Neural progenitor cell (in vitro differentiated cells): ENCODE measurements around the gene GCN1. TPM values are rescaled to one million over a fixed set of nuclear protein-coding genes. Genes with fewer than 3 reads are reported as not detected.

Experiments
- DNase-seq: peaks from one replicate; pipeline ENCODE4 v3.0.0-alpha.2; 2016; ENCODE audit warnings: low spot score
- H2AFZ ChIP-seq: fragments of 200-600 bp; sonication (generic); replicated peaks from 2 replicates; pipeline ENCODE4 v1.6.1; 2016; ENCODE audit warnings: antibody characterized with exemption
- H3F3A ChIP-seq: fragments of 200-600 bp; sonication (generic); 2 replicates; pipeline ENCODE4 v1.6.1; 2016; ENCODE audit warnings: antibody characterized with exemption, low read depth
- H3K27ac ChIP-seq: fragments of 200-600 bp; sonication (generic); 2 replicates; pipeline ENCODE4 v1.5.1; 2016; ENCODE audit warnings: mild to moderate bottlenecking
- H3K27me3 ChIP-seq: fragments of 200-600 bp; sonication (generic); 2 replicates; pipeline ENCODE4 v1.6.1; 2016; ENCODE audit warnings: mild to moderate bottlenecking, moderate library complexity
- H3K36me3 ChIP-seq: fragments of 200-600 bp; sonication (generic); 2 replicates; pipeline ENCODE4 v1.5.1; 2016
- H3K4me1 ChIP-seq: fragments of 200-600 bp; sonication (generic); 2 replicates; pipeline ENCODE4 v1.6.1; 2016; ENCODE audit warnings: mixed run types
- H3K4me2 ChIP-seq: fragments of 200-600 bp; sonication (generic); 2 replicates; pipeline ENCODE4 v1.6.1; 2016
- H3K4me3 ChIP-seq: fragments of 200-600 bp; sonication (generic); 2 replicates; pipeline ENCODE4 v1.5.1; 2016
- H3K79me2 ChIP-seq: fragments of 200-600 bp; sonication (generic); 2 replicates; pipeline ENCODE4 v1.6.1; 2016; ENCODE audit warnings: low read depth
- H3K9ac ChIP-seq: fragments of 200-600 bp; sonication (generic); 2 replicates; pipeline ENCODE4 v1.6.1; 2016
- H3K9me3 ChIP-seq: fragments of 200-600 bp; sonication (generic); 2 replicates; pipeline ENCODE4 v1.5.1; 2016; ENCODE audit warnings: low read depth
- H4K20me1 ChIP-seq: fragments of 200-600 bp; sonication (generic); 2 replicates; pipeline ENCODE4 v1.6.1; 2016; ENCODE audit warnings: low read depth
- H3K27ac Mint-ChIP-seq: 3 replicates; pipeline ENCODE4 v1.8.0; 2021; ENCODE audit warnings: mixed read lengths
- H3K27me3 Mint-ChIP-seq: 2 replicates; pipeline ENCODE4 v1.8.0; 2022; ENCODE audit warnings: low read depth, mild to moderate bottlenecking, inconsistent platforms, moderate library complexity, mixed read lengths; ENCODE audit not compliant: insufficient read depth
- H3K36me3 Mint-ChIP-seq: 3 replicates; pipeline ENCODE4 v1.8.0; 2021; ENCODE audit warnings: mixed read lengths
- H3K4me1 Mint-ChIP-seq: 3 replicates; pipeline ENCODE4 v1.8.0; 2021; ENCODE audit warnings: mixed read lengths
- H3K4me3 Mint-ChIP-seq: 3 replicates; pipeline ENCODE4 v1.8.0; 2021; ENCODE audit warnings: mild to moderate bottlenecking, moderate library complexity, mixed read lengths
- H3K9me3 Mint-ChIP-seq: 3 replicates; pipeline ENCODE4 v1.8.0; 2020; ENCODE audit warnings: mixed read lengths
- EZH2 ChIP-seq: fragments of 200-600 bp; sonication (generic); IDR thresholded peaks from 2 replicates; pipeline ENCODE4 v1.6.1; 2017; ENCODE audit warnings: antibody characterized with exemption, mild to moderate bottlenecking, moderate library complexity
- EZH2phosphoT487 ChIP-seq: fragments of 200-600 bp; sonication (generic); IDR thresholded peaks from 2 replicates; pipeline ENCODE4 v1.6.1; 2017; ENCODE audit warnings: antibody characterized with exemption
- total RNA-seq: library from RNA; depleted of rRNA; stranded (reverse); fragments of >200 nt; gene quantifications from 2 replicates; pipeline ENCODE4 v1.2.3, GENCODE V29; 2015; ENCODE audit warnings: low replicate concordance
- TF ChIP-seq, protein P1 (sequence below): fragments of 200-600 bp; sonication (generic); IDR thresholded peaks from 2 replicates; pipeline ENCODE4 v1.5.1; 2017; ENCODE audit warnings: antibody characterized with exemption, mild to moderate bottlenecking

GCN1 gene
- total RNA-seq, 1 donor from 2014 or later: 60.9 TPM

GRCh38 chr12:120190386-120190785, 4.1 kb downstream of the GCN1 start:
- H3K36me3 ChIP-seq: peaks cover 5% of the 10 kb centered on the region
- H3F3A ChIP-seq: peaks cover 11% of the 10 kb centered on the region
- no peak for TF ChIP-seq EZH2
- TF ChIP-seq, protein P1, sequence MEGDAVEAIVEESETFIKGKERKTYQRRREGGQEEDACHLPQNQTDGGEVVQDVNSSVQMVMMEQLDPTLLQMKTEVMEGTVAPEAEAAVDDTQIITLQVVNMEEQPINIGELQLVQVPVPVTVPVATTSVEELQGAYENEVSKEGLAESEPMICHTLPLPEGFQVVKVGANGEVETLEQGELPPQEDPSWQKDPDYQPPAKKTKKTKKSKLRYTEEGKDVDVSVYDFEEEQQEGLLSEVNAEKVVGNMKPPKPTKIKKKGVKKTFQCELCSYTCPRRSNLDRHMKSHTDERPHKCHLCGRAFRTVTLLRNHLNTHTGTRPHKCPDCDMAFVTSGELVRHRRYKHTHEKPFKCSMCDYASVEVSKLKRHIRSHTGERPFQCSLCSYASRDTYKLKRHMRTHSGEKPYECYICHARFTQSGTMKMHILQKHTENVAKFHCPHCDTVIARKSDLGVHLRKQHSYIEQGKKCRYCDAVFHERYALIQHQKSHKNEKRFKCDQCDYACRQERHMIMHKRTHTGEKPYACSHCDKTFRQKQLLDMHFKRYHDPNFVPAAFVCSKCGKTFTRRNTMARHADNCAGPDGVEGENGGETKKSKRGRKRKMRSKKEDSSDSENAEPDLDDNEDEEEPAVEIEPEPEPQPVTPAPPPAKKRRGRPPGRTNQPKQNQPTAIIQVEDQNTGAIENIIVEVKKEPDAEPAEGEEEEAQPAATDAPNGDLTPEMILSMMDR: no peak
- TF ChIP-seq EZH2phosphoT487: no peak
- Mint-ChIP-seq H3K36me3 (peaks cover 11% of the 10 kb centered on the region), H3K4me3 (no peak overlapping the region), H3K27me3 (no peaks in the 10 kb centered on the region), H3K4me1 (peaks cover 14% of the 10 kb centered on the region), H3K9me3 (no peaks in the 10 kb centered on the region), H3K27ac (no peak overlapping the region)
- H3K4me2 ChIP-seq: no peak overlapping the region
- no peak overlapping the region for H3K4me3 ChIP-seq
- no peaks in the 10 kb centered on the region for H3K27me3 ChIP-seq
- H2AFZ ChIP-seq: no peak overlapping the region
- no peaks in the 10 kb centered on the region for H3K9me3 ChIP-seq
- DNase-seq: no peak
- H3K27ac ChIP-seq: no peak overlapping the region
- peaks cover 72% of the 10 kb centered on the region for H3K79me2 ChIP-seq
- peaks cover 45% of the 10 kb centered on the region for H4K20me1 ChIP-seq
- no peak overlapping the region for H3K9ac ChIP-seq
- peaks cover 10% of the 10 kb centered on the region for H3K4me1 ChIP-seq

DNA sequence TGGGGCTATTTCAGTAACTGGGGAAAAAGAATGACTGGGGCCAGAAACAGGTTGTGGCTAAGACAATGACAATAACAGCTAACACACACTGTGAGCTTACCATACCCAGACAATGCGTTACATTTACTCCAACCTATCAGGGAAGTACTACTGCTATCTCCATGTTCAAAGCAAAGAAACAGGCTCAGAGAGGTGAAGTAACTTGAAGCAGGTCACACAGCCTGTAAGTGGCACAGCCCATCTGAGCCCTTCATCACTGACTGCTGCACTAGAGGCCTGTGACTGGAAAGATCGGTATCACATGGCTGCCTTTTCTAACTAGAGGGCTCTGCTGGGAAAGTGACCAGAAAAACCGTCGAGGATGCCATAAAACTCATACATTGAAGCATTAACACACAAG, 7.9 kb downstream of the GCN1 start:
- DNase-seq: no peak
- Histone ChIP-seq H3K36me3 (peaks cover 5% of the 10 kb centered on the region), H3K9me3 (no peaks in the 10 kb centered on the region), H3K4me3 (no peak overlapping the region), H4K20me1 (peaks cover 39% of the 10 kb centered on the region), H3K9ac (no peak overlapping the region), H3K79me2 (peaks cover 44% of the 10 kb centered on the region), H3K27ac (no peak overlapping the region), H3K4me1 (no peaks in the 10 kb centered on the region), H3K4me2 (no peak overlapping the region), H2AFZ (no peak overlapping the region), H3F3A (no peaks in the 10 kb centered on the region), H3K27me3 (no peaks in the 10 kb centered on the region)
- TF ChIP-seq EZH2phosphoT487: no peak
- TF ChIP-seq, protein P1: no peak
- TF ChIP-seq EZH2: no peak
- H3K4me3 Mint-ChIP-seq: no peak overlapping the region
- H3K27ac Mint-ChIP-seq: no peak overlapping the region
- no peaks in the 10 kb centered on the region for H3K9me3 Mint-ChIP-seq
- peaks cover 35% of the 10 kb centered on the region for H3K36me3 Mint-ChIP-seq
- H3K4me1 Mint-ChIP-seq: peaks cover under 1% of the 10 kb centered on the region
- peaks cover 3% of the 10 kb centered on the region for H3K27me3 Mint-ChIP-seq

GRCh38 chr12:120183211-120183631, 11.3 kb downstream of the GCN1 start:
- Mint-ChIP-seq H3K36me3 (peaks cover 38% of the 10 kb centered on the region), H3K27me3 (peaks cover 4% of the 10 kb centered on the region), H3K4me3 (no peak overlapping the region), H3K4me1 (no peaks in the 10 kb centered on the region), H3K9me3 (no peaks in the 10 kb centered on the region), H3K27ac (no peak overlapping the region)
- no peaks in the 10 kb centered on the region for H3F3A ChIP-seq
- H3K27ac ChIP-seq: no peak overlapping the region
- H4K20me1 ChIP-seq: peaks cover 30% of the 10 kb centered on the region
- TF ChIP-seq, protein P1: no peak
- TF ChIP-seq EZH2phosphoT487 (no peak), EZH2 (no peak)
- H3K79me2 ChIP-seq: peaks cover 24% of the 10 kb centered on the region
- H3K9ac ChIP-seq: no peak overlapping the region
- H3K36me3 ChIP-seq: no peaks in the 10 kb centered on the region
- no peaks in the 10 kb centered on the region for H3K4me1 ChIP-seq
- H3K4me2 ChIP-seq: no peak overlapping the region
- H3K27me3 ChIP-seq: no peaks in the 10 kb centered on the region
- no peak overlapping the region for H3K4me3 ChIP-seq
- no peak for DNase-seq
- H2AFZ ChIP-seq: no peak overlapping the region
- H3K9me3 ChIP-seq: no peaks in the 10 kb centered on the region
